ENCODE results near the gene IGLON5. TPM values are rescaled to one million over a fixed set of nuclear protein-coding genes. Genes with fewer than 3 reads are reported as not detected.
A peak's percentile ranks its signal among the peaks of the same experiment; 100 is the strongest.

The IGLON5 gene
- total RNA-seq, 1 experiment from 2014 or later: 41.2 TPM

DNA sequence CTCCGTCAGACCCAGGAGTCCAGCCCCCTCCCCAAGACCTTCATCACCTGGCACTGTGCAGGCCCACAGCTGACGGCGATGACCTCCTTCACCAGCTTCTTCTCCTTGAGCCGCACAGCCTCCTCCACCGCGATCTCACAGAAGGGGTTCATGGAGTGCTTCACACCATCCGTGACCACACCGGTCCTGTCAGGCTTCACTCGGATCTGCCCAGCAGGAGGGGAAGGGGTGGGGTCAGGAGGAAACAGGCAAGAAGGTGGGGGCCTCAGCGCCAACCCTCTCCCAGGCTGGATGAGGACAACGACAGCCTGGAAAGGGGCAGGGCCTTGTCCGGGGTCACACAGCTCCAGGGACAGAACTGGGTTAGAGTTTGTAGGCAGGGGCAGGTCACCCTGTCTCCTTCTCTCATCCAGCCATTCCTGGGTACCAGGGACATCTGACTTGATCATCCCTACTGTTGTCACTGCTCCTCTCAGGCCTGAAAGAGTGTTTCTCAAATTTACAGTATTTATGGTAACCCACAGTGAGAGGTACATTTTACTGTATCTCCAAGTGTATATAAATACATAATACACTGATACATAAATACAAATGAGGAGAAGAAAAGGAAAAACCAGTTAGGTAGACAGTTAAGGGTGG is 42.8 kb downstream of the IGLON5 start:
- TF ChIP-seq, protein P1, sequence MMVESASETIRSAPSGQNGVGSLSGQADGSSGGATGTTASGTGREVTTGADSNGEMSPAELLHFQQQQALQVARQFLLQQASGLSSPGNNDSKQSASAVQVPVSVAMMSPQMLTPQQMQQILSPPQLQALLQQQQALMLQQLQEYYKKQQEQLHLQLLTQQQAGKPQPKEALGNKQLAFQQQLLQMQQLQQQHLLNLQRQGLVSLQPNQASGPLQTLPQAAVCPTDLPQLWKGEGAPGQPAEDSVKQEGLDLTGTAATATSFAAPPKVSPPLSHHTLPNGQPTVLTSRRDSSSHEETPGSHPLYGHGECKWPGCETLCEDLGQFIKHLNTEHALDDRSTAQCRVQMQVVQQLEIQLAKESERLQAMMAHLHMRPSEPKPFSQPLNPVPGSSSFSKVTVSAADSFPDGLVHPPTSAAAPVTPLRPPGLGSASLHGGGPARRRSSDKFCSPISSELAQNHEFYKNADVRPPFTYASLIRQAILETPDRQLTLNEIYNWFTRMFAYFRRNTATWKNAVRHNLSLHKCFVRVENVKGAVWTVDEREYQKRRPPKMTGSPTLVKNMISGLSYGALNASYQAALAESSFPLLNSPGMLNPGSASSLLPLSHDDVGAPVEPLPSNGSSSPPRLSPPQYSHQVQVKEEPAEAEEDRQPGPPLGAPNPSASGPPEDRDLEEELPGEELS (CRISPR knock-in tag; IDR thresholded peaks at IDR 0.05): 0 out of 2 replicates have a peak, but pooled peaks have one; percentile 37
- TF ChIP-seq, protein P2, sequence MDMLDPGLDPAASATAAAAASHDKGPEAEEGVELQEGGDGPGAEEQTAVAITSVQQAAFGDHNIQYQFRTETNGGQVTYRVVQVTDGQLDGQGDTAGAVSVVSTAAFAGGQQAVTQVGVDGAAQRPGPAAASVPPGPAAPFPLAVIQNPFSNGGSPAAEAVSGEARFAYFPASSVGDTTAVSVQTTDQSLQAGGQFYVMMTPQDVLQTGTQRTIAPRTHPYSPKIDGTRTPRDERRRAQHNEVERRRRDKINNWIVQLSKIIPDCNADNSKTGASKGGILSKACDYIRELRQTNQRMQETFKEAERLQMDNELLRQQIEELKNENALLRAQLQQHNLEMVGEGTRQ (CRISPR knock-in tag; IDR thresholded peaks at IDR 0.05): no peak
- TF ChIP-seq ZNF416 (CRISPR knock-in tag; IDR thresholded peaks at IDR 0.05): no peak
- no peaks in the 10 kb centered on the region for H3K27me3 Mint-ChIP-seq (ENCODE audit: low read depth)
- ChIA-PET POLR2A (interaction anchor here (1.9 kb wide), 1 partner anchor 14 kb away, joined by 6 read pairs; no protein-coding TSS in a partner anchor), CTCF (interaction anchor here (0.8 to 1.7 kb wide), 6 partner anchors 15 to 68 kb away, joined by 3 to 10 read pairs (median 4); partner anchors contain the start of gene C19orf84)
- H3K4me3 Mint-ChIP-seq: no peak overlapping the region
- peaks cover 5% of the 10 kb centered on the region; the same call in 1 of the 2 replicates for H3K36me3 Mint-ChIP-seq
- peaks cover 15% of the 10 kb centered on the region for H3K4me1 Mint-ChIP-seq
- ATAC-seq: peak; percentile 57
- DNase-seq (ENCODE audit: low spot score): no peak
- peak overlapping the region; percentile 35; the same call in 1 of the 2 replicates for H3K27ac Mint-ChIP-seq
- H3K9me3 Mint-ChIP-seq: no peaks in the 10 kb centered on the region

DNA sequence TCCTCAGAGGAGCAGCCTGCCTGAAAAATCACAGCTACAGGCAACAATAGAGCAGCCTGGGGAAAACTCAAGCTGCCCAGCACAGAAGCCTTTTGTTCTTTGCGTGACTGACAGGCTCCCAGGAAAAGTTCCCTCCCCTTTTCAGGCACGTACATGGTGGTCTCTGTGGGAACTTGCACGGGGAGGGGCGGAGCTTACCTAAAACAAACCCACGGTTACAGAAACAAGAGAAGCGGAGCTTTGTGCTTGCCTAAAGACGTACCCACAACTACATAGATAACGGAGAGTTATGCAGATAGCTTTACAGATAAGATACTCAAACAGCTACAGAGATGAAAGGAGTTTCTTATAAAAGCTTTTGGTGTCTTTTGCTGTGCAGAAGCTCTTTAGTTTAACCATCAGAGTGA is 43.3 kb downstream of the IGLON5 start:
- peaks cover 15% of the 10 kb centered on the region for H3K4me1 Mint-ChIP-seq
- ATAC-seq (peak; percentile 93), DNase-seq (ENCODE audit: low spot score) (peak; percentile 60)
- peak overlapping the region; percentile 34 for H3K27ac Mint-ChIP-seq
- peaks cover 5% of the 10 kb centered on the region; the same call in 1 of the 2 replicates for H3K36me3 Mint-ChIP-seq
- no peaks in the 10 kb centered on the region for H3K9me3 Mint-ChIP-seq
- H3K4me3 Mint-ChIP-seq: no peak overlapping the region
- no peaks in the 10 kb centered on the region for H3K27me3 Mint-ChIP-seq (ENCODE audit: low read depth)
- ChIA-PET POLR2A (interaction anchor here (1.9 kb wide), 1 partner anchor 13 kb away, joined by 6 read pairs; no protein-coding TSS in a partner anchor), CTCF (interaction anchor here (0.8 to 1.7 kb wide), 6 partner anchors 15 to 67 kb away, joined by 3 to 10 read pairs (median 4); partner anchors contain the start of gene C19orf84)
- TF ChIP-seq E2F5 (CRISPR knock-in tag; IDR thresholded peaks at IDR 0.05) (no peak), JAZF1 (CRISPR knock-in tag; IDR thresholded peaks at IDR 0.05) (no peak), FOXJ3 (CRISPR knock-in tag; IDR thresholded peaks at IDR 0.05; ENCODE audit: borderline replicate concordance) (no peak), CREB1 (CRISPR knock-in tag; IDR thresholded peaks at IDR 0.05) (no peak), ATF6 (CRISPR knock-in tag; IDR thresholded peaks at IDR 0.05) (no peak), ETV6 (CRISPR knock-in tag; IDR thresholded peaks at IDR 0.05) (no peak), AFF4 (CRISPR knock-in tag; IDR thresholded peaks at IDR 0.05; ENCODE audit: borderline replicate concordance) (no peak), CDX4 (CRISPR knock-in tag; IDR thresholded peaks at IDR 0.05; ENCODE audit: borderline replicate concordance) (no peak), SOX15 (CRISPR knock-in tag; IDR thresholded peaks at IDR 0.05) (no peak), GRHL2 (CRISPR knock-in tag; IDR thresholded peaks at IDR 0.05; ENCODE audit: insufficient replicate concordance, severe bottlenecking) (no peak)
- TF ChIP-seq, protein P3, sequence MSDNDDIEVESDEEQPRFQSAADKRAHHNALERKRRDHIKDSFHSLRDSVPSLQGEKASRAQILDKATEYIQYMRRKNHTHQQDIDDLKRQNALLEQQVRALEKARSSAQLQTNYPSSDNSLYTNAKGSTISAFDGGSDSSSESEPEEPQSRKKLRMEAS (CRISPR knock-in tag; IDR thresholded peaks at IDR 0.05): no peak
- TF ChIP-seq, protein P4, sequence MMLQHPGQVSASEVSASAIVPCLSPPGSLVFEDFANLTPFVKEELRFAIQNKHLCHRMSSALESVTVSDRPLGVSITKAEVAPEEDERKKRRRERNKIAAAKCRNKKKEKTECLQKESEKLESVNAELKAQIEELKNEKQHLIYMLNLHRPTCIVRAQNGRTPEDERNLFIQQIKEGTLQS (CRISPR knock-in tag; conservative IDR thresholded peaks at IDR 0.05): no peak
- TF ChIP-seq, protein P5, sequence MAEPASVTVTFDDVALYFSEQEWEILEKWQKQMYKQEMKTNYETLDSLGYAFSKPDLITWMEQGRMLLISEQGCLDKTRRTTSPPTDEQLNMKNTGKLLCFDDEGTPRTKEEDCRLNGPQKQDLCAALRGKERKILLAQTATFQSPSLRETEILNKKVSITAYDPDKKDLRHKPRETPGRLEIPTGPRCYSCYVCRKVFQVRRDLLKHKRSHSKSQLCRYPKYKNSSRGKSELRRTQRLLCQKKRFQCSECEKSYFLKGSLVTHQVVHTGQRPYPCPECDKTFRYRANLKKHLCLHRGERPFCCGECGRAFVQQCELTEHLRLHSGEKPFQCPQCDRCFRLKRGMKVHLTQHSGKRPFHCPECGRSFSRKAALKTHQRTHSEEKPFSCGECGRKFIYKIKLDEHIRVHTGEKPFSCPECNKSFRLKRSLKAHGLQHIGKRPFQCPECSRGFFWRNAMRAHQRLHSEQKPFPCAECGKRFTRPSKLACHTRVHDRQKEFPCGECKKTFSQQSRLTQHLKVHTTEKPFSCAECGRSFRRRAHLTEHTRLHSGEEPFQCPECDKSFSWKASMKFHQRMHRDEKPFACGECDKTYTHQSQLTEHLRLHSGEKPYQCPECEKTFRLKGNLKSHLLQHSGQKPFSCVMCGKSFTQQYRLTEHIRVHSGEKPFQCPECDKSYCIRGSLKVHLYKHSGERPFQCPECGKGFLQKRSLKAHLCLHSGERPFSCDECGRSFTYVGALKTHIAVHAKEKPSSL (CRISPR knock-in tag; conservative IDR thresholded peaks at IDR 0.05): no peak
- TF ChIP-seq, protein P2 (CRISPR knock-in tag; IDR thresholded peaks at IDR 0.05): no peak

Data from WTC11 (cell line).